Tibial nerve (tissue), 4 donors: ENCODE data around the gene STARD6. TPM values are rescaled to one million over a fixed set of nuclear protein-coding genes. Genes with fewer than 3 reads are reported as not detected.
A peak's percentile ranks its signal among the peaks of the same experiment; 100 is the strongest.

ENCODE experiments used
- DNase-seq, 2 donors: peaks; one replicate each; pipeline ENCODE4 v3.0.0-alpha.2; 2019; ENCODE audit warnings: low spot score in 2 of 2
- H3K27ac ChIP-seq, 4 donors: fragments of 200-600 bp; sonication (generic) in 3 of 4; one replicate each; pipeline ENCODE4 v1.5.1; 2017 to 2019; ENCODE audit warnings: mild to moderate bottlenecking in 1 of 4
- H3K27me3 ChIP-seq, 2 donors: fragments of 200-600 bp; sonication (generic) in 1 of 2; one replicate each; pipeline versions ENCODE4 v1.5.1 to v1.6.0; 2017 to 2019
- H3K36me3 ChIP-seq, 3 donors: fragments of 200-600 bp; sonication (generic); one replicate each; pipeline ENCODE4 v1.5.1; 2018 to 2019
- H3K4me1 ChIP-seq, 4 donors: fragments of 200-600 bp; sonication (generic) in 3 of 4; one replicate each; pipeline ENCODE4 v1.5.1; 2017 to 2019
- H3K4me3 ChIP-seq, 4 donors: fragments of 200-600 bp; sonication (generic) in 3 of 4; one replicate each; pipeline ENCODE4 v1.5.1; 2017 to 2019; ENCODE audit warnings: mild to moderate bottlenecking in 1 of 4, moderate library complexity in 1 of 4
- H3K9me3 ChIP-seq, 4 donors: fragments of 200-600 bp; sonication (generic) in 3 of 4; one replicate each; pipeline ENCODE4 v1.5.1; 2017 to 2019
- CTCF ChIP-seq, 5 experiments: fragments of 200-600 bp in 3 of 5; fragments of 450-650 bp in 2 of 5; sonication (generic) in 3 of 5; IDR thresholded peaks; one replicate each; pipeline ENCODE4 v1.5.1; 2016 to 2019; ENCODE audit warnings: antibody characterized with exemption in 5 of 5, mild to moderate bottlenecking in 3 of 5, moderate library complexity in 2 of 5
- EP300 ChIP-seq, 2 donors: sonication (generic); formaldehyde crosslinking; IDR thresholded peaks; one replicate each; pipeline ENCODE4 v1.6.1; 2017; ENCODE audit warnings: antibody characterized with exemption in 2 of 2, mild to moderate bottlenecking in 1 of 2
- POLR2A ChIP-seq, 2 donors: fragments of 450-650 bp; IDR thresholded peaks; one replicate each; pipeline ENCODE4 v1.6.1; 2017; ENCODE audit warnings: antibody characterized with exemption in 2 of 2, mild to moderate bottlenecking in 2 of 2, moderate library complexity in 2 of 2
- WGBS, 2 donors: methylation state at CpG; one replicate each; pipeline ENCODE4 v1.1.5; 2018; 5-methylcytosine and 5-hydroxymethylcytosine counted together
- total RNA-seq, 4 donors: library from RNA; depleted of rRNA; stranded (reverse); fragments of >200 nt; gene quantifications; one replicate each; pipeline ENCODE4 v1.1.0, GENCODE V29; 2016

The STARD6 gene
- total RNA-seq, 4 donors from 2014 or later, result not detected

GRCh38 chr18:54338230-54338629 lies 19.4 kb downstream of the STARD6 start:
- Histone ChIP-seq H3K9me3 (peaks cover 0 to 12% (median 2%) of the 10 kb centered on the region in 4 donors), H3K4me1 (no peaks in the 10 kb centered on the region), H3K4me3 (no peak overlapping the region), H3K27ac (no peak overlapping the region), H3K27me3 (no peaks in the 10 kb centered on the region), H3K36me3 (no peaks in the 10 kb centered on the region)
- DNase-seq, result no peak
- no peak for TF ChIP-seq POLR2A (IDR thresholded peaks at IDR 0.05)
- no peak for TF ChIP-seq EP300 (IDR thresholded peaks at IDR 0.05)
- no peak for TF ChIP-seq CTCF (IDR thresholded peaks at IDR 0.05)
- 89 to 95% methylated on average over 4 of the region's 4 CpGs for WGBS, 2 donors

GRCh38 chr18:54335638-54336173 lies 22.0 kb downstream of the STARD6 start:
- Histone ChIP-seq H3K4me3 (no peak overlapping the region), H3K27ac (no peak overlapping the region), H3K27me3 (no peaks in the 10 kb centered on the region), H3K4me1 (no peaks in the 10 kb centered on the region), H3K36me3 (no peaks in the 10 kb centered on the region), H3K9me3 (no peaks in the 10 kb centered on the region)
- 82 to 97% methylated on average over 2 of the region's 2 CpGs for WGBS, 2 donors
- TF ChIP-seq CTCF (IDR thresholded peaks at IDR 0.05) (no peak), POLR2A (IDR thresholded peaks at IDR 0.05) (no peak), EP300 (IDR thresholded peaks at IDR 0.05) (no peak)
- no peak for DNase-seq

DNA sequence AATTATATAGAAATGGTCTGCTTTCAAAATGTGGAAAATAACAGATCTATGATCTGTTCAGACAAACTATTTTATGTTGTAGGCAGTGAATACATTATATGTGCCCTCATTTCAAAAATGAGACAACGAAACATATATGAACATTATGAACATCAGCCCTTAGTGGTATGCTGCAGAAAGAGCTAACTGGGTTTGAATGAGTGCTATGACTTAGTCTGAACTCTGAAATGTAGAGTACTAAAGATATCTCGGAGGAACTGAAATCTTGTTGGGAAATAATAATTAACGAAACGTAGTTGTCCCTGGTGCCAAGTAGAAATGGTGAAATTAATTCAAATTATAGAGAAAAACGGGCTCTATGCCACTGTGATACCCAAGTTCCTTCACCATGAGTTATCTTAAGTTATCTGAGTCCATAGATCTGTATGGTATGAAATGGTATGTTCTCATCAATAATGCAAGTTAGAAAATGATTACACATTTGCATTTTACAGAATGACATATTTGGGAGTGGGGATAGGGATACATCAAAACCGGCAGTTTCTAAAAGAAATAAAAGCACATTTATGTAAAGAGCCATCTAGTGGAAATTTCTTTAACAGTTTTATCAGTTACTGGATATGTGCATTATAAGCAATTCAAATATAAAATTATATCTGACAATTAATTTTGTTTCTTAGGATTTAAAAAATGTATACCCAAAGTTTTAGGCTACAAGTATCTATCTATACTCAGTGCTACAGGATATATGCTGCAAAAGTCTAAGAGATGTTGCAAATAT lies 26.7 kb downstream of the STARD6 start:
- H3K4me1 ChIP-seq, result no peaks in the 10 kb centered on the region
- WGBS, 2 donors, result 71% methylated on average over 6 of the region's 6 CpGs
- H3K9me3 ChIP-seq, result no peaks in the 10 kb centered on the region
- H3K4me3 ChIP-seq, result no peak overlapping the region
- DNase-seq, result no peak
- H3K36me3 ChIP-seq, result no peaks in the 10 kb centered on the region
- H3K27me3 ChIP-seq, result no peaks in the 10 kb centered on the region
- H3K27ac ChIP-seq, result no peak overlapping the region
- TF ChIP-seq POLR2A (IDR thresholded peaks at IDR 0.05) (no peak), CTCF (IDR thresholded peaks at IDR 0.05) (peak in 1 of 5 experiments; percentile 12)

- Histone ChIP-seq H3K27ac (no peak overlapping the region), H3K4me3 (no peak overlapping the region), H3K9me3 (no peaks in the 10 kb centered on the region), H3K4me1 (no peaks in the 10 kb centered on the region), H3K36me3 (no peaks in the 10 kb centered on the region), H3K27me3 (no peaks in the 10 kb centered on the region)
- TF ChIP-seq POLR2A (IDR thresholded peaks at IDR 0.05) (no peak), CTCF (IDR thresholded peaks at IDR 0.05) (no peak), EP300 (IDR thresholded peaks at IDR 0.05) (no peak)
- DNase-seq, result no peak
Observed at GRCh38 chr18:54329787-54330186, 27.9 kb downstream of the STARD6 start.

DNA sequence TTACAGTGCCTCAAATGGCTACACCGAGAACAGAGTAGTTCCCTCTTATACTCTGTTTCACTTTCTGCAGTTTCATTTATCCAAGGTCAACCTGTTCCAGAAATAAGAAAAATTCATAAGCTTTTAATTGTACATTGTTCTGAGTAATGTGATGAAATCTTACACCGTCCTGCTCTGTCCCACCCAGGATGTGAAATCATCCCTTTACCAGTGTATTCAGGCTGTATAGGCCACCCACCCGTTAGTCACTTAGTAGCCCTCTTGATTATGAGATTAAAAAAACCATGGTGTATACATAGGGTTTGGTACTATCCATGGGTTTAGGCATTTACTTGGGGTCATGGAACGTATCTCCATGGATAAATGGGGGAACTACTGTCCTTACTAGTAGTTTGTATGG lies 29.8 kb downstream of the STARD6 start:
- 72 to 80% methylated on average over 4 of the region's 4 CpGs for WGBS, 2 donors

More for the DNA sequence above, 29.8 kb downstream of the STARD6 start:
- no peaks in the 10 kb centered on the region for H3K27me3 ChIP-seq
- no peaks in the 10 kb centered on the region for H3K9me3 ChIP-seq
- no peak overlapping the region for H3K4me3 ChIP-seq
- H3K27ac ChIP-seq, result no peak overlapping the region
- DNase-seq, result no peak
- no peaks in the 10 kb centered on the region for H3K4me1 ChIP-seq
- no peaks in the 10 kb centered on the region for H3K36me3 ChIP-seq
- TF ChIP-seq CTCF (IDR thresholded peaks at IDR 0.05), result no peak
- TF ChIP-seq POLR2A (IDR thresholded peaks at IDR 0.05), result no peak
- TF ChIP-seq EP300 (IDR thresholded peaks at IDR 0.05), result no peak
